Inferior parietal cortex (tissue), 1 donor: Measurements from ENCODE around the gene C1orf210.

ENCODE experiments used
- DNase-seq: peaks from one replicate; pipeline ENCODE4 v3.0.0-alpha.2; 2016; ENCODE audit errors: extremely low spot score

C1orf210 gene

GRCh38 chr1:43250351-43250761 is 35.0 kb downstream of the C1orf210 start:
- DNase-seq, result no peak

GRCh38 chr1:43247256-43247921 is 38.0 kb downstream of the C1orf210 start:
- DNase-seq, result no peak

- no peak for DNase-seq
These were observed 38.7 kb downstream of the C1orf210 start for GRCh38 chr1:43246466-43247213.

- DNase-seq, result no peak
These were observed 42.1 kb downstream of the C1orf210 start for GRCh38 chr1:43243299-43243698.

- no peak for DNase-seq
These were observed 44.0 kb downstream of the C1orf210 start for GRCh38 chr1:43241413-43241836.

DNA sequence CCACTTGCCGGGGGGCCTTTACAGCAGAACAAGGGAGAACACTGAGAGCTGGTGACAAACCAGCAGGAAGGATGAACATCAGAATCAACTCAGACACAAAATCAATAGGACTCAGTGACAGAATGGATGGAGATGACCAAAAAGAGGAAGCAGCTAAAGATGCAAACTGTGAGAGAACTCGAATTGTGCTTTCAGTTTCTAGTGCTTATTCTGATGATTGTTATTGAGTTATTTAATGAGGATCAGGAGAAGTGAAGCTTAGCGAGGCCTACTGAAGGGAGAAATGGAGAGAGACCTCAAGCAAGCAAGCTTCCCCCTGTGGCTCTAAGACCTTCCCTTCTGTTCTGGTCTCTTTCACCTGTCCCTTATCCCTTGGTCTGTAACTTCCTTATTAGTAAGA is 45.9 kb downstream of the C1orf210 start:
- DNase-seq, result no peak

DNA sequence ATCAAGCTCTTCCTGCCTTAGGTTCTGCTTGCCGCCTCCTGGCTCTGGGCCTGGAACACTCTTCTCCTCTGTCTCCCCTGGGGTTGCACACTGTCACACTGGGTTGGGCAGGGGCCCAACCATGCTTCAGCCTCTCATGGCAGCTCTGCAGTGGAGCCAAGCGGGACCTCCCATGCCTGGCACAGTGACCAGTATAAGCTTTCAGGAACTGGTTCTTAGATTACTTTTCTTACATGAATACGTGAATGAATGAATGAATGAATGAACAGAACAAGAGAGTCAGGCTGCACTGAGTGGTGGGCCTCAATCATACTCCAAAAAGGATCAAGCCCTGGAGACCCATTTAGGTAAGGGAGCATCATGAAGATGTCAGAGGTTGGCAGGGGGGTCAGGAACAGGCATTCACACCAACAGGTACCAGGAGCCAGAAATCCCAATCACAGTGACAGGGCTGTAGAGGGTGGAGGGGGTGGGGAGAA is 46.4 kb downstream of the C1orf210 start:
- DNase-seq, result no peak

DNA sequence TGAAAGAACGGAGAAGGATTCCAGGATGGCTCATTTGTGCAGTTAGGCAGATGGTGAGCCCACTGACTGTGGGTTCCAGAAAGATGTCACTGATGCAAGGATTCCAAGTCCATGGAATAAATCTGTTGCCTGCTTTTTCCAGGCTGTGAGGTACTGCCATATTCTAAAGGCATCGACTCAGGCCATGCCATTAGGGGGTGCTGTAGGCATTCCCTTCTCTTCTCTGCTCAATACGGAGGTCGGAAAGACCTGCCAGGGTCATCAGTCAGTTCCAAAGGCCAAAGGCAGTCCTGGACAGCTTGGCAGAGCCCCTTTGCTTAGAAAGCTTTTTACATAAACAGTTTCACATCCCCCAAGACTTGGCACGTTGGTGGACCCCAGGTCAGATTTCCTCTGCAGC is 47.3 kb downstream of the C1orf210 start:
- DNase-seq, result peak; percentile 88

DNA sequence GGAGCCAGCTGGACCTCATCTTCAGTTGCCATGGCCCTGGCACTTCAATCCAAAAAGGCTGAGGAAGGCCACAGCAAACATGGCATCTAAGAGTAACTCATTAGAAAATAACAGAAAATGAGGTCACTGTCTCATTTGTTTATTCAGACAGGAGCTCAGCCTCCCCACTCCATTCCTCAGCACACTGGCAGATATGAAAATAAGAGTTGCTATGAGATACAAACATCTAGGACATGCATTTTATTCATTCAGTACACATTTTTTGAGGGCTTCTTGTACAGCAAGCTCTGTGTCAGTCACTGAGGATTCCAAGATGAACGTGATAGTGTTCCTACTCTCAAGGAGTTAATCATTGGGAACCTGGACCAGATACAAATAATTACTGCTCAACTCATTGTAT is 48.3 kb downstream of the C1orf210 start:
- no peak for DNase-seq

GRCh38 chr1:43235451-43236121 is 49.8 kb downstream of the C1orf210 start:
- DNase-seq, result no peak

GRCh38 chr1:43235040-43235439 is 50.3 kb downstream of the C1orf210 start:
- DNase-seq, result no peak

GRCh38 chr1:43234267-43234666 is 51.1 kb downstream of the C1orf210 start:
- no peak for DNase-seq

DNA sequence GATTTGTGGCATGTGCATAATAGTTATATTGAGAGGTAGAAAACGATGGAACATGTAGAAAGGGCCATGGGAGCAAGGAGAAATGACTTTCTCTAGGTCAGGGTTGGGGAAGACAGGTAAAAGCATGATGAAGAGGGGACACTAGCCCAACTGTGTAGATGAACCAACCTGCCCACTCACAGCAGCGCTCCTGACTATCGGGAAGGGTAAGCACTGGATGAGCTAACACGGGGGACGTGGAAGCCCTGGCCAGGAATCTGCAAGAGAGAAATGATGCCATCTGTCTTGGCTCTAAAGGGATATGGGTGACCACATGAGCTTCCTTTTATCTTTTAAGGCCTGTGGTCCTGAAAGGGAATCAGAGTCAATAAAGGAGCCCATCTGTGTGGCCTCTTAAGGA is 51.8 kb downstream of the C1orf210 start:
- no peak for DNase-seq

GRCh38 chr1:43232482-43232881 is 52.9 kb downstream of the C1orf210 start:
- peak; percentile 61 for DNase-seq

DNA sequence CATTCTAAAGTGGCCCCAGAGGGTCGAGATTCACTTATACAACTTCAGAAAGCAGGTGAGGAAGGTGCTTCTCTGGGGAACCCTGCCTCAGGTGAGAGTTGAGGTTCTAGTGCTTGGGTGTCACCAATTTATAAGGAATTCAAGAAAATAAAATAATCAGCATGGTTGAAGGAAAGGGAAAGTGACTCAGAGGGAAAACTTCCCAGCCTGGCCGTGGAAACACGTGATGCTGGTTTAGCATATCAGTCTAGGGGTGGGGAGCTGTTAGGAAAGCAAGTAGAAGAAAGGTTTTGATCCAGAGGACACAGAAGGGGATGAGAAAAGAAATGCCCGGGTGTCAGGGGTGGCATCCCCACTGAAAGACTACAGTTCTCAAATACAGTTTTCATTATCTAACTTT is 53.3 kb downstream of the C1orf210 start:
- no peak for DNase-seq
